Activated CD8-positive, alpha-beta memory T cell treated with anti-CD3 and anti-CD28 coated beads, Interleukin-2, amount 50 U/mL, for 1 hour (primary cell): ENCODE results near the gene GLDN.

Source experiments
- DNase-seq: peaks from one replicate; pipeline ENCODE4 v3.0.0-alpha.2; 2020; ENCODE audit errors: extremely low read depth

GLDN gene

GRCh38 chr15:51356983-51357382 is 15.5 kb downstream of the GLDN start:
- no peak for DNase-seq

DNA sequence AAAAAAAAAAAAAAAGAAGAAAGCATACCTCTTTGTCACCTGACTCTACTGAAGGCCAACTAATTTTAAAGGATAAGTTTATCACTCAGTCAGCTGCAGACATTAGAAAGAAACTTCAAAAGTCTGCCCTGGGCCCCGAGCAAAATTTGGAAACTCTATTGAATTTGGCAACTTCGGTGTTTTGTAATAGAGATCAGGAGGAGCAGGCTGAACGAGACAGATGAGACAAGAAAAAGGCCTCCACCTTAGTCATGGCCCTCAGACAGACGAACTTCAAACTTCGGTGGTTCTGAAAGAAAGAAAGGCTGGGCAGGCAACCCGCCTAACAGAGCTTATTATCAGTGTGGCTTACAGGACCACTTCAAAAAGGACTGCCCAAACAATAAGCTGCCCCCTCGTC is 18.5 kb downstream of the GLDN start:
- no peak for DNase-seq

- no peak for DNase-seq
Measured at GRCh38 chr15:51363383-51363782, 21.9 kb downstream of the GLDN start.

- no peak for DNase-seq
Measured at GRCh38 chr15:51365417-51365816, 24.0 kb downstream of the GLDN start.

DNA sequence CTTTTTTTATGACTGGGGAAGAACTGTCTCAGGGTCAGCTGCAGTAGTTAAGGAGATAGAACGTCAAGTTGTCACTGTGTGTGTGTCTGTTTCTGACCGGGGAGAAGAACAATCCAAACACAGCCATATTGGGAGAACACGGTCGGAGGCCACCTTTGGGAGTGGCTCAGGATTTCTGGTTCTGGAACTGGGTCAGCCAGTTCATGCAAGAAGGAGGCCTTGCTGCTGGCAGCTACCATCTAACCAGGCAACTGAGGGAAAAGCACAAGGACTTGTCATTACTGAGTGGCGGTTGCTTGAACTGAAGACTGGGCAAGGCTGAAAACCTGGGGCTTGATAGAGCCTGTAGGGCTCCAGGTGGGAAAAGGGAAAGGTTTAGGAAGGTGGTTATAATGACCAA is 24.6 kb downstream of the GLDN start:
- no peak for DNase-seq

DNA sequence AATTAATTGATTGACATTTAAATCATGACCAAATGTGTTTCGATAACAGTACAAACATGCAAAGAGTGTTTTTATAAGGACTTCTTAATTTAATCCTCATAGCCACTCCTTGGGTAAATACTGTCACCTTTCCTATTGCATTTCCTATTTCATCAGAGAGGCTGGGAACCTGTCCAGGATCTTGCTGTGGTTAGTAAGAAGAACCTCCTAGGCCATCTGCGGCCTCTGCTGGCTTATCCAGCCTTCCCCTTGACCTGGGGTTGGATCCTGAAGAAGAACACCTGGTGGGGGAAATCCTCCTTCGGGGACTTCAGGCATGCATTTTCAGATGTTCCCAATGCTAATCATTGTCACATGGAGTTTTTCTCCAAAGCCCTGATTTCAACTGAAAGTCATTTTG is 25.5 kb downstream of the GLDN start:
- DNase-seq = no peak

DNA sequence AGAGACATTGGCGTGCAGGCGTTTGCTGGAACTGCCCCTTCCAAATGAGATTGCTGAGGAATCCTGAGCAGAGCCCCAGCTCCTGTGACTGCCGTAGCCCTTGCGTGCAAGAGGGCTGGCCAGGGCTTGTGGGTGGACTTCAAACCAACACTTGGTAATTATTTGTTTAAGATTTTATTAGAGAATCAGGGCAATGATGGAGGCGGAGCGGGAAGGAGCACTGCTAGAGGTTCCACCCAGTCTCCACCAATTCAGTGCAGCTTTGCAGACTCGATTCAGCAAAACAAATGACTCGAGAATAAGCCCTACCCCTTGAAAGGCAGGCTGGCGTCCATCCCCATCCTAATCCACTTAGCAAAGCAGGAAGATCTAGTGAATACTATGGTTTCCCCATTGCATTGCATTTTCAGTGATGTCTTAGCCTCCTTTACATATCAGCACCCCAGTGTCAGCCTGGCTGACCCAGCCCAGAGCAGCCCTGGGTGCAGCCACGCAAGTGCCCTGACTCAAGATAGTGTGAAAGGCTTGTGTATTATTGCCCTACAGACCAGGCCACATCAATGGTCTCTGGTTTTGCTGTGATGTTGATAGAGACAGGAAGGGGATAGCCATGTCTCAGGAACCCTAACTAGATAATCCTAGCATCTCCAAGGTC is 26.0 kb downstream of the GLDN start:
- no peak for DNase-seq

DNA sequence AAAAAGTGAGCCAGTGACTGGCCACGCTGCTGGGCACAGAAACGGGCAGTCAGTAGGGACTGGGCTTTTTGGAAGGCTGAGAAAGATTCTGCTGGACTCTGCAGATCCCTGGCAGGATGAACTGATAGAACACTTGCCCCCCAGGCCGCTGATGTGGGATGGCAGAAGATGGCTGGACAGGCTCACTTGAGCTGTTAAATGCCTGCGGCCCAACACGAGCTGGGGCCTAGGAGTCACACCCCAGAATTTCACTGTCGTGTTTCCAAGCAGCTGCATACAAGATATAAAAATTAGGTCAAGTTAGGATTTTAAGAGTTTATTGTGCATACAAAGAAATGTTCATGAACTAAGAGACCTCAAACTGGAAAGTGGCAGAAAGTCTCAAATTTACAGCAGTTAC is 26.9 kb downstream of the GLDN start:
- no peak for DNase-seq

- no peak for DNase-seq
Measured at GRCh38 chr15:51368751-51369450, 27.4 kb downstream of the GLDN start.

GRCh38 chr15:51369451-51369761 is 28.0 kb downstream of the GLDN start:
- DNase-seq = no peak

DNA sequence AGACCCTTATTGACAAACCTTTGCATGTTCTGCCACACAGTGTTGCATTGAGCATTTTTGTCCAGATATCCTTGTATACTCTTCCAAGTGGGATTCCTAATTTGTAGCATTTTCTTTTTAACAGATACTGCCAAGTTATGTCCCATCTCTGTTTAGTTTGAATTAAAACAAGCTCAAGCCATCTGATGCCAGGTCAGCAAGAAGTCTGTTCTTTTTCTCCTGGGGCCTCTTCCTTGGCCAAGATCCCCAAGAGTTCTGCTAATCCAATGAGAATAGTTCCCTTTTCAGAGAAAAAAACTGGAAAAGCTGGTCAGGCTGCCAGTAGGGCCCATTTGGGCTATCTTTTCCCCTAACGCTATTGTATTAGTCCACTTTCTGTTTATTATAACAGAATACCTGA is 29.8 kb downstream of the GLDN start:
- no peak for DNase-seq

DNA sequence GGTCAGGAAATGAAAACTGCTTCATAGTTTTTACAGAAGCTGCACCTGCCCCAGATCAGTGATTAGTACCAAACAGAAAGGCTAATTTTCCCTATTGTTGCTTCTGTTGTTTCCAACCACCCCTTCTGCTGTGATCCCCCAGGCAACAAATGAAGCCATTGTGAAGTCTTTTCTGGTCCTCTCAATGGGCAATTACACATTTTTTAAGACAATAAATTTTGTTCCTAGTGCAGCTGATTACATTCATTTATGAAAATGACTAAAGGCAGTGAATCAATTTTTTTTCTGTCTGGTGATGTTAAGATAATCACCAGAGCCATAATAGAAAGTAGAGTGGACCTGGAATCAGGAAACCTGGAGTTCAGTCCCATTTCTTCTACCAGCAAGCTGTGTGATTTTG is 32.7 kb downstream of the GLDN start:
- DNase-seq = no peak

DNA sequence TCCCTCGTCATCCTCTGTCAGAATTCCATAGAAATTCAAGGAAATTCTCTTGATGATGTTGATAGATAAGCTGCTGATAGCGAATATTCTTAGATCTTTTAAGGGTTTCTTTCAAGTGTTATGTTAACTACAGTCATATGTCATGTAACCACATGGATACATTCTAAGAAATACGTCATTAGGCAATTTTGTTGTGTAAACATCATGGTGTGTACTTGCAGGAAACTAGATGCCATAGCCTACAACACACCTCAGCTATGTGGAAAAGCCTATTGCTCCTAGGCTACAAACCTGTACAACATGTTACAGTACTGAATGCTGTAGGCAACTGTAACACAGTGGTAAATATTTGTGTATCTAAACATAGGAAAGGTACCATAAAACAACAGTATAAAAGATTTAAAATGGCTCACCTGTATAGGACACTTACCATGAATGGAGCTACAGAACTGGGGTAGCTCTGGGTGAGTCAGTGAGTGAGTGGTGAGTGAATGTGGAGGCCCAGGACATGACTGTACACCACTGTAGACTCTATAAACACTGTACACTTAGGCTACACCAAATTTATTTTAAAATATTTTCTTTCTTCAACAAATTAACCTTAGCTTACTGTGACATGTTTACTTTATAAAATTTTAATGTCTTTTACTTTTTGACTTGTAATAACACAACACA is 34.6 kb downstream of the GLDN start:
- no peak for DNase-seq

DNA sequence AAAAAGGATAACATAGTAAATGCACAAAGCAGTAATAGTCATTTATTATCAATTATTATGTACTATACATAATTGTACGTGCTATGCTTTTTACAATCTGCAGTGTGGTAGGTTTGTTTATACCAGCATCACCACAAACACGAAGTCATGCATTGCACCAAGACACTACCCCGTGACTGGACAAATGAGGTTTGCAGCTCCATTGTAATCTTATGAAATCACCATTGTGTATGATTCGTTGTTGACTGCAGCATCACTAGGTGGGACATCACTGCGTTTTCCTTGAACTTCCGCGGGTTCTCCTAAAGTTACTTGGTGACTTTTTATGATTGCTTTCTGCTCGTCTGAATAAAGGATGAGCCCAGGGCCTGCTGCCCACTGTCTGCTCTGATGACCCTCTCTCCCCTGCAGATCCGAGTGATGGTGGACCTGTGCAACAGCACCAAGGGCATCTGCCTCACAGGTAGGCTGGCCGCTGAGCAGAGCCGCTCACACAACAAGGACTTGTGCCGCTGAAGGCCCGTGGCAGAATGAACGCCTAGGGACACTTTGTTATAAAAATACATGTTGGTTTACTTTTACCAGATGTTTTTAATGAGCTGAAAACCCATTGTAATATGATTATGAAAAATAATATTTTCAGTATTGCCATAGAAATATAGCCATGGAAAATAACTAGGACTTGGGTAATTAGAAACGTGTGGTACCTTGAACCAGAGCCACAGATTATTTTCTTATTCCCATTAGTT is 35.8 kb downstream of the GLDN start:
- DNase-seq = no peak

- no peak for DNase-seq
Measured at GRCh38 chr15:51378406-51378805, 37.0 kb downstream of the GLDN start.

DNA sequence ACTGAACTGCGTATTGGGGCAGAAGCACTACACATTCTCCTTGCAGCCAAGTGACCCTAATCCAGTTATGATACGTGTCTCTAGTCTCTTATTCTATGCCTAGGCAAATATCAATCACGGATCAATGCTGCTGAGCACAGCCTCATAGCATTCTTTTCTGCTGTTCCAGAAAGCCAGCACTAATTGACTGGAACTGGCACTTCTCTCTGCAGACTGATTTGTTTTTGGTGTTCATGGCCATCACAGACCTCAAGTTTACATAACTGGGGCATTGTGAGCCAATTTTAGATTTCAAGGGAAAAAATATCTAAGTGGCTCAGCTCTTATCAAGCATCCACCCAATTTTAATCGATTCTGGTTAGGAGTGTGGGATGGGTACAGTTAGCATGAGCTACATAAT is 37.9 kb downstream of the GLDN start:
- no peak for DNase-seq

GRCh38 chr15:51380999-51381806 is 39.7 kb downstream of the GLDN start:
- no peak for DNase-seq

DNA sequence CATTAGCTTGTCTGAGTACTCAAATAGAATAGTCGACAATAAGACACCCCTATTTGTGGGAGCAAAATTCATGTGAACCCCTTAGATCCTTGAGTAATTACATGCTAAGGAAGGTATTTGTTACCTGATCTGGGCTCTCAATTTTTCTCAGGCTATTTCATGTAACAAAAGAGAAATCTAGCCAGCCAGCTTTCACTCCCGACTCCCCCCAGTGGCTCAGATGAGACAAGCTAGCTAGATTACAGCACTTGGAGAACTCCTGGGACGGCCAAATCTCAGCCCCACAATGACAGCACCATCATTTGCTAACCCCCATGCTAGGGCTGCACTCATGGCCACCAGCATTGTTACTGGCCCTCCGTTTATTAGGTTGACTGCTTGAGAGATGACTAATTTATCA is 41.3 kb downstream of the GLDN start:
- DNase-seq = no peak

DNA sequence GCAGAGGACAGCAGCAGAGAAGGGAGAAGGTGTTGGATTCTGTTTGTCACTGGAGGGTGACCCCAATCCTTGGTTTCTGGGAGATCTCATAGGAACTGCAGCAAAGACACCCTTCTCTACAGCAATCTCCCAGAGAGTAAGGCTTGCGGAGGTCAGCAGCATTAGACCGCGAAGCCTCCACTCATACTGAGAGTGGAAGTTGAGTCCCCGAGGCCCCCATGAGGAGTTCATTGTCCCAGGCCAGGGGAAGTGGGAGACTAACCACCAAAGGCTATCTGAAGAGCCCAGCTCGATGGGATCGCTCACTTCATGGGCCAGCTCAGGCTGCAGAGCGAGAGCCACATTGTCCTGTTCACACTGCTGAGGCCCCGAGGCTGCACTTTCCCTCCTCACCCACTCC is 44.6 kb downstream of the GLDN start:
- DNase-seq = no peak

DNA sequence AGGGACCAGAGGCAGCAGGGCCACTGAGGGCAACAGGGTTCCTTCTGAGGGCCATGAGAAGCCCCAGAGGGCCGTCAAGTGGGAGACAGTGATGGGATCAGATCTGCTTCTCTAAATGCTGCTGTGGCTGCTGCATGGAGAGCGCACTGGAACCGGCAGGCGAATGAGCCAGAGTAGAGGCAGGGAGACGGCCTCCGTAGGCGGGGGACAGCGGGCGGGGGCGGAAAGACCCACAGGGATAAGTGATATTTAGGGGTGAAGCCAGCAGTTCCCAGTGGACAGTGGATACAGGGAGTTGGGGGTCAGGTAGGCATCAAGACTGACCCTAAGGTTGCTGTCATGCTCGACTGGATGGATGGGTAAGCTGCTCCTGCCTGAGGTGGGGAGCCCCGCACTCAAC is 45.0 kb downstream of the GLDN start:
- no peak for DNase-seq

GRCh38 chr15:51386960-51387698 is 45.7 kb downstream of the GLDN start:
- DNase-seq = no peak
